ENCODE results near the gene AKAP13.

DNA sequence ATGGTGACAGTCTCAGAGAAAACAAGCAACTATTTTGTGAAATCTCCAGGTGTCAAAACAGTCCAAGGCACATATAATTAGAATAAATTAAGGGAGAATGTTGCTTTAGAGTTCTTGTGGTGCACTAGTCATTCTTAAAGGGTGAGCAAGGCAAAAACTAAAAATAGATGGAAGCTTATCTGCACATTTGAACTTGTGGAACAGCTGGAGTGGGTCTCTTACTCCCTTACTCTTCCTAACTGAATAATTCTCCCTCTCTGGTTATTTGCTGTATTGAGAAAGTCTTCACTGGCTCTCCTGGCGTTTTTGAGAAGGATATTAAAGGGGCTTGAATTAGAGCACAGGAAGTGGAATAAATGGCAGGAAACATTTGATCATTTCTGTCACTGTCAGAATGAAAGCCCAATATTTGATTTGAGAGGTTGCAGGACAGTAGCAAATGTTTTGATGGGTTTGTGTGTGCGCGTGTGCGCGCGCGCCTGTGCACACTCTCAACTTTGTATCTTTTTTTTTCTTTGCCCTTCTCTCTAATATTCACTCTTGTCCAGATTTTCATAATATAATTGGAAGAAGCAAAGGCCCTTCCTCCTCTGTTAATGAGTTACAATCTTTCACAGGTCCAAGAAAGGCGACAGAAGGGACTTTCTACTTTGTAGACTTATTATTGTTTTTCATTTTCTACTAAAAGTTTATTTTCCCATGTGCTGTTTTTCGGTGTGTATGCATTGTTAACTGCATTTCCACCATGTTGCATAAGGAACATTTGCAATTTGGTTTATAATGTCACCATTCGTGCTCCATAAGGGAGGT lies 40.9 kb downstream of the AKAP13 start:
- TF ChIP-seq, protein P1, sequence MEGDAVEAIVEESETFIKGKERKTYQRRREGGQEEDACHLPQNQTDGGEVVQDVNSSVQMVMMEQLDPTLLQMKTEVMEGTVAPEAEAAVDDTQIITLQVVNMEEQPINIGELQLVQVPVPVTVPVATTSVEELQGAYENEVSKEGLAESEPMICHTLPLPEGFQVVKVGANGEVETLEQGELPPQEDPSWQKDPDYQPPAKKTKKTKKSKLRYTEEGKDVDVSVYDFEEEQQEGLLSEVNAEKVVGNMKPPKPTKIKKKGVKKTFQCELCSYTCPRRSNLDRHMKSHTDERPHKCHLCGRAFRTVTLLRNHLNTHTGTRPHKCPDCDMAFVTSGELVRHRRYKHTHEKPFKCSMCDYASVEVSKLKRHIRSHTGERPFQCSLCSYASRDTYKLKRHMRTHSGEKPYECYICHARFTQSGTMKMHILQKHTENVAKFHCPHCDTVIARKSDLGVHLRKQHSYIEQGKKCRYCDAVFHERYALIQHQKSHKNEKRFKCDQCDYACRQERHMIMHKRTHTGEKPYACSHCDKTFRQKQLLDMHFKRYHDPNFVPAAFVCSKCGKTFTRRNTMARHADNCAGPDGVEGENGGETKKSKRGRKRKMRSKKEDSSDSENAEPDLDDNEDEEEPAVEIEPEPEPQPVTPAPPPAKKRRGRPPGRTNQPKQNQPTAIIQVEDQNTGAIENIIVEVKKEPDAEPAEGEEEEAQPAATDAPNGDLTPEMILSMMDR (IDR thresholded peaks at IDR 0.05), result no peak
- TF ChIP-seq EZH2 (IDR thresholded peaks at IDR 0.05; ENCODE audit: borderline replicate concordance, insufficient read depth, low read depth, low read length, poor library complexity, severe bottlenecking), result no peak

All from B cell (primary cell).